ENCODE data around the gene TARS1.

The TARS1 gene

GRCh38 chr5:33472805-33473409, 32.1 kb downstream of the TARS1 start:
- H3K4me3 ChIP-seq (ENCODE audit: low read length): no peak overlapping the region
- no peak for DNase-seq (ENCODE audit: low read depth)
- TF ChIP-seq CTCF (IDR thresholded peaks at IDR 0.05; ENCODE audit: insufficient read depth, low read depth, low read length, missing control alignments): no peak

GRCh38 chr5:33474004-33474403, 33.2 kb downstream of the TARS1 start:
- TF ChIP-seq CTCF (IDR thresholded peaks at IDR 0.05; ENCODE audit: insufficient read depth, low read depth, low read length, missing control alignments): no peak
- DNase-seq (ENCODE audit: low read depth): no peak
- no peak overlapping the region for H3K4me3 ChIP-seq (ENCODE audit: low read length)

GRCh38 chr5:33474931-33475499, 34.2 kb downstream of the TARS1 start:
- TF ChIP-seq CTCF (IDR thresholded peaks at IDR 0.05; ENCODE audit: insufficient read depth, low read depth, low read length, missing control alignments): no peak
- DNase-seq (ENCODE audit: low read depth): no peak
- H3K4me3 ChIP-seq (ENCODE audit: low read length): no peak overlapping the region

GRCh38 chr5:33475706-33476105, 34.9 kb downstream of the TARS1 start:
- TF ChIP-seq CTCF (IDR thresholded peaks at IDR 0.05; ENCODE audit: insufficient read depth, low read depth, low read length, missing control alignments): no peak
- no peak for DNase-seq (ENCODE audit: low read depth)
- no peak overlapping the region for H3K4me3 ChIP-seq (ENCODE audit: low read length)

GRCh38 chr5:33476992-33477391, 36.2 kb downstream of the TARS1 start:
- TF ChIP-seq CTCF (IDR thresholded peaks at IDR 0.05; ENCODE audit: insufficient read depth, low read depth, low read length, missing control alignments): no peak
- no peak for DNase-seq (ENCODE audit: low read depth)
- no peak overlapping the region for H3K4me3 ChIP-seq (ENCODE audit: low read length)

- no peak overlapping the region for H3K4me3 ChIP-seq (ENCODE audit: low read length)
- no peak for DNase-seq (ENCODE audit: low read depth)
- TF ChIP-seq CTCF (IDR thresholded peaks at IDR 0.05; ENCODE audit: insufficient read depth, low read depth, low read length, missing control alignments): no peak
These were observed 37.1 kb downstream of the TARS1 start for GRCh38 chr5:33477816-33478215.

GRCh38 chr5:33479311-33479710, 38.5 kb downstream of the TARS1 start:
- no peak for TF ChIP-seq CTCF (IDR thresholded peaks at IDR 0.05; ENCODE audit: insufficient read depth, low read depth, low read length, missing control alignments)
- no peak overlapping the region for H3K4me3 ChIP-seq (ENCODE audit: low read length)
- no peak for DNase-seq (ENCODE audit: low read depth)

Data from epithelial cell of esophagus (primary cell).